Mesothelial cell of epicardium (in vitro differentiated cells): ENCODE data around the gene RBPJL. TPM values are rescaled to one million over a fixed set of nuclear protein-coding genes. Genes with fewer than 3 reads are reported as not detected.

Source experiments
- DNase-seq, 2 experiments: peaks; one replicate each; pipeline ENCODE4 v3.0.0; 2021; ENCODE audit warnings: low spot score in 2 of 2; ENCODE audit not compliant: unreplicated experiment in 2 of 2
- H3K27ac Mint-ChIP-seq: 2 replicates; pipeline ENCODE4 v1.8.0; 2021; ENCODE audit warnings: mixed read lengths
- H3K27me3 Mint-ChIP-seq: 2 replicates; pipeline ENCODE4 v1.8.0; 2021; ENCODE audit warnings: low read depth, mixed read lengths
- H3K36me3 Mint-ChIP-seq: 2 replicates; pipeline ENCODE4 v1.8.0; 2021; ENCODE audit warnings: mixed read lengths
- H3K4me1 Mint-ChIP-seq: 2 replicates; pipeline ENCODE4 v1.8.0; 2021; ENCODE audit warnings: mixed read lengths
- H3K4me3 Mint-ChIP-seq: 2 replicates; pipeline ENCODE4 v1.8.0; 2021; ENCODE audit warnings: mild to moderate bottlenecking, moderate library complexity, mixed read lengths
- H3K9me3 Mint-ChIP-seq: 2 replicates; pipeline ENCODE4 v1.8.0; 2021; ENCODE audit warnings: mixed read lengths
- total RNA-seq: library from RNA; stranded (reverse); gene quantifications from 3 replicates; pipeline ENCODE4 v1.2.1, GENCODE V29; 2021
- TF ChIP-seq, protein P1 (sequence below): fragments of 200-600 bp; sonication (generic); IDR thresholded peaks from one replicate; pipeline ENCODE4 v1.5.0; 2021; ENCODE audit warnings: antibody characterized with exemption; ENCODE audit not compliant: unreplicated experiment

RBPJL gene
- total RNA-seq, 1 donor from 2014 or later, result not detected

DNA sequence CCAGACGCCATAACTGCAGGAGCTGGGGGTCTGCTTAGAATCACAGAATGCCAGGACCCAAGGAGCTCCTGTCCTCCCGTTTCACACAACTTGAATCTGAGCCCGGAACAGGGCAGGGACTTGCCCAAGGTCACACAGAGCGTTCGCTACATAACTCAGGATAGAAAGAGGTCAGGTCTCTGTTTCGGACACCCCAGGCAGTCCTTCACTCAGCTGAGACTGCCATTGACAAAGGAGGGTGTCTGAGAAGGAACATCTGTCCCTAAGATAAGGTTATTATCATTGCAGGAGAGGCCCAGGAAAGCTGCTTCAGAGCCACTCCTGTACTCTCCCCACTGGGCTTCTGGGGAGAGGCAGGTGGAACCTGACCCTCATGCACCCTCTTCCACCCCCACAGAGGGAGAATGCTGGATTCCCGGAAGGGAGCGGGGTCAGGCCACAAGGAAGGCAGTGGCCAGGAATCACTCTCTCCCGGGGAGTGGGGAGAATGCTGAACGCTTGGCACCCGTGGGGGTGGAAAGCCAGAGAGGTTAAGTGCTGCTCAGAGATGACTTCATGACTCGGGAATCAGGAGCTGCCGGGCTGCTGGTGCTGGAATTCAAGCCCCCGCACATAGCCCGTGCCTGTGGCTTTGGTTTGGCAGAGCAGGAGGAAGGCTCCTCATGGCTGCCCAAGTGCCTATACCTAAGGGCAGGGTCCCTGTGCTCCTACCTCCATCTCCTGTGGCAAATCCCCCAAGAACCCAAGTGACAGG lies 30.9 kb downstream of the RBPJL start:
- TF ChIP-seq, protein P1, sequence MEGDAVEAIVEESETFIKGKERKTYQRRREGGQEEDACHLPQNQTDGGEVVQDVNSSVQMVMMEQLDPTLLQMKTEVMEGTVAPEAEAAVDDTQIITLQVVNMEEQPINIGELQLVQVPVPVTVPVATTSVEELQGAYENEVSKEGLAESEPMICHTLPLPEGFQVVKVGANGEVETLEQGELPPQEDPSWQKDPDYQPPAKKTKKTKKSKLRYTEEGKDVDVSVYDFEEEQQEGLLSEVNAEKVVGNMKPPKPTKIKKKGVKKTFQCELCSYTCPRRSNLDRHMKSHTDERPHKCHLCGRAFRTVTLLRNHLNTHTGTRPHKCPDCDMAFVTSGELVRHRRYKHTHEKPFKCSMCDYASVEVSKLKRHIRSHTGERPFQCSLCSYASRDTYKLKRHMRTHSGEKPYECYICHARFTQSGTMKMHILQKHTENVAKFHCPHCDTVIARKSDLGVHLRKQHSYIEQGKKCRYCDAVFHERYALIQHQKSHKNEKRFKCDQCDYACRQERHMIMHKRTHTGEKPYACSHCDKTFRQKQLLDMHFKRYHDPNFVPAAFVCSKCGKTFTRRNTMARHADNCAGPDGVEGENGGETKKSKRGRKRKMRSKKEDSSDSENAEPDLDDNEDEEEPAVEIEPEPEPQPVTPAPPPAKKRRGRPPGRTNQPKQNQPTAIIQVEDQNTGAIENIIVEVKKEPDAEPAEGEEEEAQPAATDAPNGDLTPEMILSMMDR, result no peak
- peak overlapping the region; percentile 98 for H3K27ac Mint-ChIP-seq
- H3K9me3 Mint-ChIP-seq, result no peaks in the 10 kb centered on the region
- H3K27me3 Mint-ChIP-seq, result no peaks in the 10 kb centered on the region
- peaks cover 52% of the 10 kb centered on the region for H3K4me1 Mint-ChIP-seq
- H3K36me3 Mint-ChIP-seq, result peaks cover 5% of the 10 kb centered on the region
- H3K4me3 Mint-ChIP-seq, result no peak overlapping the region
- peak in 1 of 2 experiments; percentile 62 for DNase-seq

DNA sequence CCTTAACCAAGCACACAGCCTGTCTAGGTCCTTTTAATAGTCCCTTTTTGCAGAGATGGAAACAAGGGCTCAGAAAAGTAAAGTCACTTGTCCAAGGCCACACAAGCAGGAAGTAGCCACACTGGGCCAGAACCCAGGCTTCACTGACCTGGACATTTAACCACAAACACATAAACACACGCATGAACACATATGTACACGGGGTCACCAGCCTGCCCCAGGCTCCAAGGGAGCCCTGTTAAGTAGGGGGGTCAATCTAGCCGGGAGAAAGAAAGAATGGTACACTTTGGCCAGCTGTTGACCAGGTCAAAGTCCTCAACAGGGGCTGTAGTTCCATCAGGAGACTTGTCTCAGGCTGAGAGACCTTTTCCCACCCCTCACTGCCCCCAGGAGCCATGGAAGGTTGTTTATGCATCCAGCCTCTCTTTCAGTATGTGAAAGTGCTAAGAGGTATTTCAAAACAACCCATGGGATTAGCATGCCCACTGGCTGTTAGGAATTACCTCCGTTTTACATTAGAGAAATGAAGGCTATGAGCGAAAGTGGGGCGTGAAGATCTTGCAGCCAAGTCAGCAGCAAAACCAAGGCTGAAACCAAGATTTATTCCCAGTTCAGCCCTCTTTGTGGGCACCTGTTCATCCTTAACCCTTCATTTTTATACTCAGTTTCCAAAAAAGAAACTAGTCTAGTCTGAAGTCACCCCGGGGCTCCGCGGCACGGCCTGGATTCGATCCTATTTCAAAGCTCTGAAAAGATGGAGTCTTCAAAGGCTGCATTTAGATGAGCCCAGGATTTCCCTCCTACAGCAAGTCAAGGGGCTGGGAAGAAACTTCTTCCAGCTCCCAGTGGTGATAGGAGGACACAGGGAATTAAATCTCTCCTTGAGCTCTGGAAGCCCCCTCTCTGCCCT lies 31.7 kb downstream of the RBPJL start:
- Mint-ChIP-seq H3K4me3 (no peak overlapping the region), H3K36me3 (peaks cover 5% of the 10 kb centered on the region)

DNA sequence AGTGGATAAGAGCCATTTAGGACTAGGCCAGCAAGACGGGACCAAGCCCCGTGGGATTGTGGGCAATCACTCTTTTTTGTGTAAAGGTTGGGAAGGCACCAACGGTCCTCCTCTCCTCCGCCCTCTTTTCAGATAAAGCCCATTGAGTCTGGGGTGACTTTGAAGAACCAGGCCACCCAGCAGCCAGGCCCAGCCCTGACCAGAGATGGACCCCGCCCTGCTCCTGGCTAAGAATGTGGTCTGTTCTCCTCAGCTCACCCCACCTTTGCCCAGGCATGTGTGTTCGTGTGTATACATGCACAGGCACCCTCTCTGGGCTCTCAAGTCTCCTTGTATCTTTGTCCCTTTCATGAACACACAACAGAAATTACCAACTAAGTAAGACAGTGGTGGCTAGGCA lies 32.4 kb downstream of the RBPJL start:
- TF ChIP-seq, protein P1, result no peak

More for the DNA sequence above, 31.7 kb downstream of the RBPJL start:
- Mint-ChIP-seq H3K27me3 (no peaks in the 10 kb centered on the region), H3K9me3 (no peaks in the 10 kb centered on the region), H3K4me1 (peaks cover 60% of the 10 kb centered on the region), H3K27ac (peak overlapping the region; percentile 98)
- DNase-seq, result no peak
- TF ChIP-seq, protein P1, result no peak

DNA sequence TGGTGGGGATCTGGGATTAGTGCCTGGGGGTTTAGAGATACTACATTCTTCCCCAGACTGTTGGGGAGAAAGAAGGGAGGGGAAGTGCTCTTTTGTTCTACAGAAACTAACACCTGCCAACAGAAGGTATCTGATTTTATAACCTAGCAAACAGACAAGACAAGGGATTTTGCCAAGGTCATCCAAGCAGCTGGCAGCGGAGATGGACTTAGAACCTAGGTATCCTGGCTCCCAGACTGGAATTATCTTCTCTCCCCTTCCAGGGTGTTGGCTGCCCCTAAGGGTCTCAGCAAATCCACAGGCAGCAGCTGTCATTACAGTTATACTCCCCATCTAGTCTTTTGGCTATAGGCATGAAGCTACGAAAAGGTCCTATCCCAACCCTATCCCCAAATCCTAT lies 33.2 kb downstream of the RBPJL start:
- no peaks in the 10 kb centered on the region for H3K9me3 Mint-ChIP-seq
- peak overlapping the region; percentile 98 for H3K27ac Mint-ChIP-seq
- peaks cover 5% of the 10 kb centered on the region for H3K36me3 Mint-ChIP-seq
- H3K27me3 Mint-ChIP-seq, result no peaks in the 10 kb centered on the region
- no peak for DNase-seq
- H3K4me3 Mint-ChIP-seq, result no peak overlapping the region
- peaks cover 74% of the 10 kb centered on the region for H3K4me1 Mint-ChIP-seq
- TF ChIP-seq, protein P1, result no peak

More for the DNA sequence above, 32.4 kb downstream of the RBPJL start:
- no peak for DNase-seq
- Mint-ChIP-seq H3K4me1 (peaks cover 67% of the 10 kb centered on the region), H3K27ac (peak overlapping the region; percentile 98), H3K9me3 (no peaks in the 10 kb centered on the region), H3K27me3 (no peaks in the 10 kb centered on the region), H3K4me3 (no peak overlapping the region), H3K36me3 (peaks cover 5% of the 10 kb centered on the region)

DNA sequence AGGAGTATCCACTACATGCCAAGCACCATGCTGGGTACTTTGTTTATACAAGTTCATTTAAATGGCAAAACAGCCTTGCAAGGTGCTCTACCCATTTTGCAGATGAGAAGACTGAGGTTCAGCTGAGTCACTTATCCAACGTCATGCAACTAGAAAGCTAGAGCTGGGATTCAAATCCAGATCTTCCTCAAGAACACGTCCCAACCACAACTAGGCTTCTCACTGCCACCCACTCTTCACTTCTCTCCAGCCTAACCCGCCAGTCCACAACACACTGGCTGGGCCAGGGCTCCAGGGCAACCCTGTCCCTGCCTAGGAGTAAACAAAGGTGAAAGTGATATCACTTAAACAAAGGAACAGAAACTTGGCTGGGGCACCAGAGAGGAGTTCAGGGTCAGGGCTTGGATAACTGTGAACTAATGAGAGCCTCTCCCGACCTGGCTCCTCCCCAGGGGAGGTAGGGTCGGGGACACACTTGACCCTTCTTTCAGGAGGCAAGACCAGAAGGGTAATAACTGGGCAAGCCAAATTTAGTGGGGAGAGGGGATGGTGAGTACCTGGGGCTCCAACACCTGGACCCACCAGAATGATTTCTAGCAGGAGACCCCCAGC lies 33.7 kb downstream of the RBPJL start:
- Mint-ChIP-seq H3K9me3 (no peaks in the 10 kb centered on the region), H3K27me3 (no peaks in the 10 kb centered on the region), H3K36me3 (peaks cover 5% of the 10 kb centered on the region), H3K27ac (peak overlapping the region; percentile 97), H3K4me3 (no peak overlapping the region), H3K4me1 (peaks cover 80% of the 10 kb centered on the region)
- TF ChIP-seq, protein P1, result no peak
- no peak for DNase-seq
